Glomerular visceral epithelial cell (primary cell): ENCODE data around the gene STAU1.

Experiments used
- DNase-seq: peaks from one replicate; pipeline ENCODE4 v3.0.0-alpha.2; 2016; ENCODE audit errors: extremely low spot score

Gene STAU1

DNA sequence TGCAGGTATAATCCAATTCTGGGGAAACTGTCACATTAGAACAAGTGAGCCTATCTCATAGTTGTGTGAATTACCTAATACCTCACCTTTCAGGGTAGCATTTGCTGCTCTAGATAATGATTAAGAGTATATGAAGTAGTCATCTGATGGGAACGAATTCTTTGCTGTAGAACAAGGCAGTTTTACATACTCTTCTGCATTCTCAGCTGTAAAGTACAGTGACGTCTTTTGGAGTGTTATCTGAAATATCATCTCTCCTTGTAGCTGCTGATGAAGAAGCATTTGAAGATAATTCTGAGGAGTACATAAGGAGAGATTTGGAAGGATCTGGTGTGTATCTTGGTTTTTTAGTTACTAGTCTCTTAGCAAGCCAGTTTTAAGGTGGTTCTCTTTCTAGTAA, 113.6 kb downstream of the STAU1 start:
- no peak for DNase-seq
